WI38 (cell line): Measurements from ENCODE around the gene TMPRSS4.

Experiments
- H3K4me3 ChIP-seq: 2 replicates; pipeline ENCODE4 v1.5.1; 2011; ENCODE audit warnings: low read depth, mild to moderate bottlenecking, control low read depth, low read length
- TF ChIP-seq, protein P1 (sequence below): IDR thresholded peaks from 2 replicates; pipeline ENCODE4 v1.5.1; 2012; ENCODE audit warnings: low read depth, mild to moderate bottlenecking, control low read depth, low read length

The TMPRSS4 gene

DNA sequence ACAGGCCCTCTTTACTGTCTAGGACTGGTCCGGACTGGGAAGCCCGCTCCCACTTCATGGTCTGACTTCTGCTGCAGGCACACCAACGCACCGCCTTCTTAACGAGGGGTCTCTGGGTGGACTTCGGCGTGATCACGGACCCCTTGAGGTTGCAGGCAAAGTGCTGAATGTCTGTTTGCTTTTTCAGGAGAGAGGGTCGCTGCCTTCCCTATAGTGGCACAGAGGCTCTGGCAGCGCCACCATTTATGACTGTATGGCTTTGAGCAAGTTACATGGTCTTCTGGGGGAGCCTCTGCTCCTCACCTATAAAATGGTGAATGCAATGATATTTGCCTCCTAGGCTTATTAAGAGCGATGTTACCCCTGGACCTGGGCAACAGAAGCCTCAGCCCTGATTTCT is 77.1 kb downstream of the TMPRSS4 start:
- no peak overlapping the region for H3K4me3 ChIP-seq
- TF ChIP-seq, protein P1, sequence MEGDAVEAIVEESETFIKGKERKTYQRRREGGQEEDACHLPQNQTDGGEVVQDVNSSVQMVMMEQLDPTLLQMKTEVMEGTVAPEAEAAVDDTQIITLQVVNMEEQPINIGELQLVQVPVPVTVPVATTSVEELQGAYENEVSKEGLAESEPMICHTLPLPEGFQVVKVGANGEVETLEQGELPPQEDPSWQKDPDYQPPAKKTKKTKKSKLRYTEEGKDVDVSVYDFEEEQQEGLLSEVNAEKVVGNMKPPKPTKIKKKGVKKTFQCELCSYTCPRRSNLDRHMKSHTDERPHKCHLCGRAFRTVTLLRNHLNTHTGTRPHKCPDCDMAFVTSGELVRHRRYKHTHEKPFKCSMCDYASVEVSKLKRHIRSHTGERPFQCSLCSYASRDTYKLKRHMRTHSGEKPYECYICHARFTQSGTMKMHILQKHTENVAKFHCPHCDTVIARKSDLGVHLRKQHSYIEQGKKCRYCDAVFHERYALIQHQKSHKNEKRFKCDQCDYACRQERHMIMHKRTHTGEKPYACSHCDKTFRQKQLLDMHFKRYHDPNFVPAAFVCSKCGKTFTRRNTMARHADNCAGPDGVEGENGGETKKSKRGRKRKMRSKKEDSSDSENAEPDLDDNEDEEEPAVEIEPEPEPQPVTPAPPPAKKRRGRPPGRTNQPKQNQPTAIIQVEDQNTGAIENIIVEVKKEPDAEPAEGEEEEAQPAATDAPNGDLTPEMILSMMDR = no peak

DNA sequence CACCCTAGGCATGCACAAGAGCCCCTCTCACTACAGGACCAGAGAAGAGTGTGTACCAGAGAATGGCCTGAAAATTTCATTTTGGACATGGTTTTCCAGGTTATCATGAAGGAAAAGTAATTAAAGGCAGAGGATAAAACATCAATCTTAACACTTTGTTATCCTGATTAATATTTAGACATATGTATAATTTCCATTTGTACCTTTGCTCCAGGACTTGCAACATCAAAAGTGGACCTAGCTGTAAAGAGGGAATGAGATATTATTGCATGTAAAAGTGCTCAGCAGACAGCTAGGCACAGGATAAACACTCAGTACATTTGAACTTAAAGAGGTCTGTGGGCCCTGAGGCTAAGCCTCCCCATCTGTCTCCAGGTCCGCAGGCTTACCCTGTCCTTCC is 77.8 kb downstream of the TMPRSS4 start:
- no peak overlapping the region for H3K4me3 ChIP-seq
- TF ChIP-seq, protein P1 = no peak

DNA sequence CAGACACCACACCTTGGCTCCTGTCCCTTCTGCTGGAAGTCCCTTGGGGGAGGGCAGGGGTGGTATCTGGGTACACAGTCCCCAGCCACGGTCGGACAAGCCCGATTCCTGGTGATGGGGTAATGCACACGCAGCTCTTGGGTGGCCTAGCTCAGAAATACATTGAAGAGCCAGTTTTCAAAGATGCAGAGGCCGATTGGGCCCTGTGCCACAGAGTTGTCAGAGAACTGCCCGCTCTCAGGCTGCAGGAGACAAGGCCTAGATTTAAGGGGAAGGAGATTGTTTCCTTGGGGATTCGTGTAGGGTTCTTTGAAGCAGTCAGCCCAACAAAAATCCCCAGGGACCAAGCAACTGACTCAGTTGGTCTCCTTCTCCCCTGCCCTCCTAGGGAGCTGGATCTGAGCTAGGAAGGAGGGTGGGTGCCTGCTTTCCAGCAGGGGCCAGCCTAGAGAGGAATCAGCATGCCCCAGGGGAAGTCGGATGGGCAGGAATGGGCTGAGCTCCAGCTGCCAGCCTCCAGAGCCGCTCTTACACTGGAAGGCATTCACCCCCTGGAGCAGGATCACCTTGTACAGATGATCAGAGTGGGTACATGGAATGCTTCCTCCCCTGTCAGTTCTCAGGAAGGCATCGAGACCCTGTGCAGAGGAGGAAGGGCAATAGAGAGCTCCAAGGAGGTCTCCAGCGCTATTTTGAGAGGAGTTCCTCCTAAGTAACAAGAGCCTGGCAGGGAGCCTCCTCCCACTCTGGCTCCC is 79.1 kb downstream of the TMPRSS4 start:
- H3K4me3 ChIP-seq = no peak overlapping the region
- TF ChIP-seq, protein P1 = no peak

DNA sequence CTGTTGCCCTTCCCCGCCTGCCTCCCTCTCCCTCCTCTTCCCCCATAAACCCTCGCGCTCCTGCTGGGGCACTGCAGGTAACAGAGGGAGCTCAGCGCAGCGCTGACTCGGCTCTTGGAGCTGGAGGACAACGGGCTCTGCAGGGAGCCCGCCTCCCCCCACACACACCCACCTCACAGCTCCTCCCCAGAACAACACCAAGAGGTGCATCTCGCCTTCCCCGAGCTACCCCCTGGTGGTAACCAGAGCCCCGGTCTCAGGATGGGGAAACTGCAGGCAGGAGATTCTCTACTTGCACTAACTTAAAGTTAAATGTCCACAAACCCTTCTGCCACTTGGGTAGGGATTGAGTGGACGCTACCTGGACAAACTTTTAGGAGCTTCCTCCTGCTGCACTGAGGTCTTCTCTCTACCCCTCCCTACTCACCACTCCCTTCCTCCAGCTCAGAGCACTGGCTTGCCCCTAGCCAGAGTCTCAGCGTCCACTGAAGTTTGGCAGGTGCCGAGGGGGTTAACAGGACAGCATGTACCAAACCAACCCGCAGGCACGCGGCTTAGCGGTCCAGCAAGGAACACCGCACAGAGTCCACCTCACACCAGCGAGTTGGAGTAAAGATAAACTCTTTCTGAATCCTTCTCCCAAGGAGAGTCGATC is 79.8 kb downstream of the TMPRSS4 start:
- H3K4me3 ChIP-seq = no peak overlapping the region
- TF ChIP-seq, protein P1 = no peak

DNA sequence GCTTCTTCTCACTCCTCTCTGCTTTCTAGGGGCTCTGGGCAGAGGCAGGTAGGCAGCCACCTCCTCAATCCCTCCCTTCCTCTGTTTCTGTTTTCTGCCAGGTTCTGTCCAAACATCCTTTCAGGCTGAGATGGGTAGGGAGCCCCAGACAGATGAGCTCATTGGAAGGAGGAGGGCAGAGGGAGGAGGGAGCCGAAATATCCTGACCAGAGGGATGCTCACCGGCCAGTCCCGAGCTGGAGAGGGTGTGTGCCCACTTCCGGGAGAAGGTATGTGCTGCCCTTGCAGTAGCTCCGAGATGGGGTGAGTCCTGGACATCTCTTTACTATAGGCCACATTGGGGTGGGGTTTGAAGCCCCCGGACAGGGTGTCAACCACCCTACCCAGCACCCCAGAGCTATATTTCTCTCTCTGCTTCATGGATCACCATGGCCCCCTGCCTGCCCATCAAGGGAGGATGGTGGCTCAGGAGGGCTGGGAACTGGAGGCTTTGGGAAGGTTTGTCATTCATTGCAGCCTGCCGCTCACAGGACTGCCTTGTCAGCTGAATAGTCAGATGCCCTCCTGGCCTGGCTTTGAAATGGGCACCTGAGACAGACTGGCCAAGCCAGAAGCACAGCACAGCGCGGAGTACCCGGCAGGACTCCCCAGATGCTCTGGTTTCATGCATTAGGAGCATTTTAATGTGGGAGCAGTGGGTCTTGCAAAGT is 80.5 kb downstream of the TMPRSS4 start:
- no peak overlapping the region for H3K4me3 ChIP-seq

DNA sequence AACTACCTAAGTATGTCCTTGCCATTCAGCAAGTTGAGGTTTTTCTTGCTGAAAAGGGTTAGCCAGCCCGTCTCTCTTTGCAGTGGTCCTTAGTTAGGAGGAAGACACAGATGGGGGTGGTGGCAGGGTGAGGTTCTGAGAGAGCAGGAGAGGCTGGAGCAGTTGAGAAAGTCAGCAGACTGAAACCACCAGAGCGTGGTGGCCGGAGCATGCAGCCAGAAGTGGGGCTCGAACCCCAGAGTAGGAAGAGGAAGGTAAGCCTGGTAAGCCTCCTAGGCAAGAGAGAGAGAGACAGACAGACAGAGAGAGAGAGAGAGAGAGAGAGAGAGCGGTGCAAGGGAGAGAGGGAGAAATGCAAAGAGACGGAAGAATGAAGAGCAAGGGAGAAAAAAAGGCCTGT is 84.9 kb downstream of the TMPRSS4 start:
- no peak overlapping the region for H3K4me3 ChIP-seq
- TF ChIP-seq, protein P1 = no peak

More for the DNA sequence above, 80.5 kb downstream of the TMPRSS4 start:
- TF ChIP-seq, protein P1 = no peak

DNA sequence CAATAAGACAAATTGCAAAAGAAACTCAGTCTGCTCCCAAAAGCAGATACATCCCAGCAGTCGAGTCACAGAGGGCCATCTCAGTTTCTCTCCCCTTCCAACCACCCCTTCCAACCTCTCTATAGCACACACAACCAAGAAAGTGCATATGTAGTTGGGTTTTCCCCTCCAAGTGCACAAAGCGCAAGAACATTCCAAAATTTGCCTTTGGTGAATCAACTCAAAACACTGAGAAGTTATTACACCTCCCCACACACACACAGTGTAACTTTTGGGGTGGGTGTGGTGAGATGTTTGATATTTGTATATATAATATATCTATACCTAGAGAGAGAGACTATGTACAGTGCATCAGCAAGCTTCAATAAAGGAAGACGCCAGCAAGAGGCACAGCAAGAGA is 86.0 kb downstream of the TMPRSS4 start:
- TF ChIP-seq, protein P1 = no peak

More for the DNA sequence above, 86.0 kb downstream of the TMPRSS4 start:
- no peak overlapping the region for H3K4me3 ChIP-seq
